ENCODE data around the gene PCDHGC3. TPM values are rescaled to one million over a fixed set of nuclear protein-coding genes. Genes with fewer than 3 reads are reported as not detected.

The PCDHGC3 gene
- total and polyA plus RNA-seq, 2 of the 8 experiments (the other 6 are each of a cell fraction or from before 2014, with no cell fraction given): 4.7 to 18.6 TPM

DNA sequence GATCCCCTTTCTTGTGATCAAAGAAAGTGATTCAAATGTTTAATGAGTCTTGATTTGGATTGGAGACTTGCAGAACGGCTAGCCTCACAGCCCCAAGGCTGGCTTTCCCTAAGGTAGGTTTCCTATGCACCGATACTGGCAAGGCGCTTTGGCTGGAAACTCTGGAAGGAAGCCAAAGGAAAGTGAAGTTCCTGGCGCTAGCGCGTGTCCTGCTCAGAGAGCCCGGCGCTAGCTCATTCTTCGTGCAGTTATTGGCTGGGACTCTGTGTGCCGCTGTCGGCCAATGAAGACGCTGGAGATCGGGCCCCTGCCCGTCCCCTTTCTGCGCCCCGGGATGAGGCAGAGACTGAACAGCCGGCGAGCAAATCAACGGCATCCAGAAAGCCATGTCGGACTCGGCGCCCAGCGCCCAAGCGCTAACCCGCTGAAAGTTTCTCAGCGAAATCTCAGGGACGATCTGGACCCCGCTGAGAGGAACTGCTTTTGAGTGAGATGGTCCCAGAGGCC lies at the start of gene PCDHGC3 (continued):
- TF ChIP-seq, protein P1, sequence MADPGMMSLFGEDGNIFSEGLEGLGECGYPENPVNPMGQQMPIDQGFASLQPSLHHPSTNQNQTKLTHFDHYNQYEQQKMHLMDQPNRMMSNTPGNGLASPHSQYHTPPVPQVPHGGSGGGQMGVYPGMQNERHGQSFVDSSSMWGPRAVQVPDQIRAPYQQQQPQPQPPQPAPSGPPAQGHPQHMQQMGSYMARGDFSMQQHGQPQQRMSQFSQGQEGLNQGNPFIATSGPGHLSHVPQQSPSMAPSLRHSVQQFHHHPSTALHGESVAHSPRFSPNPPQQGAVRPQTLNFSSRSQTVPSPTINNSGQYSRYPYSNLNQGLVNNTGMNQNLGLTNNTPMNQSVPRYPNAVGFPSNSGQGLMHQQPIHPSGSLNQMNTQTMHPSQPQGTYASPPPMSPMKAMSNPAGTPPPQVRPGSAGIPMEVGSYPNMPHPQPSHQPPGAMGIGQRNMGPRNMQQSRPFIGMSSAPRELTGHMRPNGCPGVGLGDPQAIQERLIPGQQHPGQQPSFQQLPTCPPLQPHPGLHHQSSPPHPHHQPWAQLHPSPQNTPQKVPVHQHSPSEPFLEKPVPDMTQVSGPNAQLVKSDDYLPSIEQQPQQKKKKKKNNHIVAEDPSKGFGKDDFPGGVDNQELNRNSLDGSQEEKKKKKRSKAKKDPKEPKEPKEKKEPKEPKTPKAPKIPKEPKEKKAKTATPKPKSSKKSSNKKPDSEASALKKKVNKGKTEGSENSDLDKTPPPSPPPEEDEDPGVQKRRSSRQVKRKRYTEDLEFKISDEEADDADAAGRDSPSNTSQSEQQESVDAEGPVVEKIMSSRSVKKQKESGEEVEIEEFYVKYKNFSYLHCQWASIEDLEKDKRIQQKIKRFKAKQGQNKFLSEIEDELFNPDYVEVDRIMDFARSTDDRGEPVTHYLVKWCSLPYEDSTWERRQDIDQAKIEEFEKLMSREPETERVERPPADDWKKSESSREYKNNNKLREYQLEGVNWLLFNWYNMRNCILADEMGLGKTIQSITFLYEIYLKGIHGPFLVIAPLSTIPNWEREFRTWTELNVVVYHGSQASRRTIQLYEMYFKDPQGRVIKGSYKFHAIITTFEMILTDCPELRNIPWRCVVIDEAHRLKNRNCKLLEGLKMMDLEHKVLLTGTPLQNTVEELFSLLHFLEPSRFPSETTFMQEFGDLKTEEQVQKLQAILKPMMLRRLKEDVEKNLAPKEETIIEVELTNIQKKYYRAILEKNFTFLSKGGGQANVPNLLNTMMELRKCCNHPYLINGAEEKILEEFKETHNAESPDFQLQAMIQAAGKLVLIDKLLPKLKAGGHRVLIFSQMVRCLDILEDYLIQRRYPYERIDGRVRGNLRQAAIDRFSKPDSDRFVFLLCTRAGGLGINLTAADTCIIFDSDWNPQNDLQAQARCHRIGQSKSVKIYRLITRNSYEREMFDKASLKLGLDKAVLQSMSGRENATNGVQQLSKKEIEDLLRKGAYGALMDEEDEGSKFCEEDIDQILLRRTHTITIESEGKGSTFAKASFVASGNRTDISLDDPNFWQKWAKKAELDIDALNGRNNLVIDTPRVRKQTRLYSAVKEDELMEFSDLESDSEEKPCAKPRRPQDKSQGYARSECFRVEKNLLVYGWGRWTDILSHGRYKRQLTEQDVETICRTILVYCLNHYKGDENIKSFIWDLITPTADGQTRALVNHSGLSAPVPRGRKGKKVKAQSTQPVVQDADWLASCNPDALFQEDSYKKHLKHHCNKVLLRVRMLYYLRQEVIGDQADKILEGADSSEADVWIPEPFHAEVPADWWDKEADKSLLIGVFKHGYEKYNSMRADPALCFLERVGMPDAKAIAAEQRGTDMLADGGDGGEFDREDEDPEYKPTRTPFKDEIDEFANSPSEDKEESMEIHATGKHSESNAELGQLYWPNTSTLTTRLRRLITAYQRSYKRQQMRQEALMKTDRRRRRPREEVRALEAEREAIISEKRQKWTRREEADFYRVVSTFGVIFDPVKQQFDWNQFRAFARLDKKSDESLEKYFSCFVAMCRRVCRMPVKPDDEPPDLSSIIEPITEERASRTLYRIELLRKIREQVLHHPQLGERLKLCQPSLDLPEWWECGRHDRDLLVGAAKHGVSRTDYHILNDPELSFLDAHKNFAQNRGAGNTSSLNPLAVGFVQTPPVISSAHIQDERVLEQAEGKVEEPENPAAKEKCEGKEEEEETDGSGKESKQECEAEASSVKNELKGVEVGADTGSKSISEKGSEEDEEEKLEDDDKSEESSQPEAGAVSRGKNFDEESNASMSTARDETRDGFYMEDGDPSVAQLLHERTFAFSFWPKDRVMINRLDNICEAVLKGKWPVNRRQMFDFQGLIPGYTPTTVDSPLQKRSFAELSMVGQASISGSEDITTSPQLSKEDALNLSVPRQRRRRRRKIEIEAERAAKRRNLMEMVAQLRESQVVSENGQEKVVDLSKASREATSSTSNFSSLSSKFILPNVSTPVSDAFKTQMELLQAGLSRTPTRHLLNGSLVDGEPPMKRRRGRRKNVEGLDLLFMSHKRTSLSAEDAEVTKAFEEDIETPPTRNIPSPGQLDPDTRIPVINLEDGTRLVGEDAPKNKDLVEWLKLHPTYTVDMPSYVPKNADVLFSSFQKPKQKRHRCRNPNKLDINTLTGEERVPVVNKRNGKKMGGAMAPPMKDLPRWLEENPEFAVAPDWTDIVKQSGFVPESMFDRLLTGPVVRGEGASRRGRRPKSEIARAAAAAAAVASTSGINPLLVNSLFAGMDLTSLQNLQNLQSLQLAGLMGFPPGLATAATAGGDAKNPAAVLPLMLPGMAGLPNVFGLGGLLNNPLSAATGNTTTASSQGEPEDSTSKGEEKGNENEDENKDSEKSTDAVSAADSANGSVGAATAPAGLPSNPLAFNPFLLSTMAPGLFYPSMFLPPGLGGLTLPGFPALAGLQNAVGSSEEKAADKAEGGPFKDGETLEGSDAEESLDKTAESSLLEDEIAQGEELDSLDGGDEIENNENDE (IDR thresholded peaks at IDR 0.05; ENCODE audit: insufficient replicate concordance, low read length): no peak
- TF ChIP-seq FOSL1 (IDR thresholded peaks at IDR 0.05; ENCODE audit: insufficient read depth, low read depth, low read length): no peak
- TF ChIP-seq EGR1 (IDR thresholded peaks at IDR 0.05; ENCODE audit: borderline replicate concordance, low read depth, low read length): no peak
- TF ChIP-seq POLR2AphosphoS5 (IDR thresholded peaks at IDR 0.05; ENCODE audit: low read depth, low read length): no peak
- peak; percentile 18; the same call in 1 of the 2 replicates for TF ChIP-seq TAF1 (IDR thresholded peaks at IDR 0.05; ENCODE audit: low read depth, low read length)
- TF ChIP-seq ASH2L (IDR thresholded peaks at IDR 0.05; ENCODE audit: low read length): no peak
- no peak for TF ChIP-seq POLR2A (IDR thresholded peaks at IDR 0.05; ENCODE audit: control extremely low read depth in 1 of 2, low read depth in 2 of 2, low read length in 2 of 2)
- TF ChIP-seq, protein P2, sequence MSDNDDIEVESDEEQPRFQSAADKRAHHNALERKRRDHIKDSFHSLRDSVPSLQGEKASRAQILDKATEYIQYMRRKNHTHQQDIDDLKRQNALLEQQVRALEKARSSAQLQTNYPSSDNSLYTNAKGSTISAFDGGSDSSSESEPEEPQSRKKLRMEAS (IDR thresholded peaks at IDR 0.05): peak; percentile 89
- TF ChIP-seq SP1 (IDR thresholded peaks at IDR 0.05; ENCODE audit: low read depth, low read length): peak; percentile 31; the same call in 1 of the 2 replicates
